GM21737 (cell line): Measurements from ENCODE around the gene SMAD3.
A peak's percentile ranks its signal among the peaks of the same experiment; 100 is the strongest.

Source experiments
- ATAC-seq: cut with Tn5 transposase; IDR thresholded peaks from one replicate; pipeline ENCODE4 v1.9.1; 2021; ENCODE audit warnings: mild to moderate bottlenecking, moderate library complexity; ENCODE audit not compliant: unreplicated experiment

SMAD3 gene

GRCh38 chr15:67094001-67094826, 28.8 kb downstream of the SMAD3 start:
- no peak for ATAC-seq

GRCh38 chr15:67095912-67096311, 30.5 kb downstream of the SMAD3 start:
- no peak for ATAC-seq

GRCh38 chr15:67096546-67097294, 31.3 kb downstream of the SMAD3 start:
- no peak for ATAC-seq

GRCh38 chr15:67097424-67097823, 32.0 kb downstream of the SMAD3 start:
- no peak for ATAC-seq

GRCh38 chr15:67097930-67098740, 32.7 kb downstream of the SMAD3 start:
- ATAC-seq: no peak

- no peak for ATAC-seq
Measured at GRCh38 chr15:67098768-67099282, 33.4 kb downstream of the SMAD3 start.

GRCh38 chr15:67100124-67100791, 34.9 kb downstream of the SMAD3 start:
- no peak for ATAC-seq

- peak; percentile 53 for ATAC-seq
Measured at GRCh38 chr15:67100801-67101581, 35.6 kb downstream of the SMAD3 start.

GRCh38 chr15:67101911-67102598, 36.7 kb downstream of the SMAD3 start:
- no peak for ATAC-seq

GRCh38 chr15:67102599-67102929, 37.2 kb downstream of the SMAD3 start:
- ATAC-seq: no peak

- ATAC-seq: no peak
Measured at GRCh38 chr15:67103021-67103420, 37.6 kb downstream of the SMAD3 start.

GRCh38 chr15:67103432-67103831, 38.0 kb downstream of the SMAD3 start:
- ATAC-seq: no peak

- no peak for ATAC-seq
Measured at GRCh38 chr15:67103869-67104268, 38.5 kb downstream of the SMAD3 start.

GRCh38 chr15:67104510-67104909, 39.1 kb downstream of the SMAD3 start:
- no peak for ATAC-seq

GRCh38 chr15:67105065-67105951, 39.9 kb downstream of the SMAD3 start:
- no peak for ATAC-seq

GRCh38 chr15:67105991-67106763, 40.8 kb downstream of the SMAD3 start:
- no peak for ATAC-seq

- ATAC-seq: no peak
Measured at GRCh38 chr15:67106764-67107013, 41.3 kb downstream of the SMAD3 start.
